Retina (tissue), 1 donor: ENCODE measurements around the gene TNIK.

Experiments
- DNase-seq: peaks from one replicate; pipeline ENCODE4 v3.0.0-alpha.2; 2016

Gene TNIK

GRCh38 chr3:171116365-171116764, 343.8 kb downstream of the TNIK start:
- DNase-seq, result no peak

GRCh38 chr3:171115667-171116066, 344.5 kb downstream of the TNIK start:
- peak; percentile 6 for DNase-seq

- no peak for DNase-seq
These were observed 346.5 kb downstream of the TNIK start for GRCh38 chr3:171113716-171114115.

GRCh38 chr3:171110715-171111114, 349.5 kb downstream of the TNIK start:
- no peak for DNase-seq

- DNase-seq, result no peak
These were observed 352.1 kb downstream of the TNIK start for GRCh38 chr3:171108066-171108465.

GRCh38 chr3:171103185-171103584, 357.0 kb downstream of the TNIK start:
- DNase-seq, result no peak

GRCh38 chr3:171101982-171102641, 358.1 kb downstream of the TNIK start:
- no peak for DNase-seq

GRCh38 chr3:171099911-171100310, 360.3 kb downstream of the TNIK start:
- no peak for DNase-seq

GRCh38 chr3:171095063-171095462, 365.1 kb downstream of the TNIK start:
- no peak for DNase-seq

GRCh38 chr3:171094411-171094810, 365.8 kb downstream of the TNIK start:
- no peak for DNase-seq

- no peak for DNase-seq
These were observed 366.7 kb downstream of the TNIK start for GRCh38 chr3:171093462-171093861.

- no peak for DNase-seq
These were observed 367.7 kb downstream of the TNIK start for GRCh38 chr3:171092467-171092911.

GRCh38 chr3:171090321-171090720, 369.9 kb downstream of the TNIK start:
- no peak for DNase-seq

- DNase-seq, result no peak
These were observed 371.0 kb downstream of the TNIK start for GRCh38 chr3:171088964-171089754.

GRCh38 chr3:171088496-171088895, 371.7 kb downstream of the TNIK start:
- no peak for DNase-seq

GRCh38 chr3:171086914-171087313, 373.3 kb downstream of the TNIK start:
- no peak for DNase-seq

GRCh38 chr3:171077261-171077660, 382.9 kb downstream of the TNIK start:
- no peak for DNase-seq

- no peak for DNase-seq
These were observed 387.8 kb downstream of the TNIK start for GRCh38 chr3:171072432-171072831.

GRCh38 chr3:171068658-171069057, 391.5 kb downstream of the TNIK start:
- DNase-seq, result no peak

GRCh38 chr3:171066206-171066605, 394.0 kb downstream of the TNIK start:
- no peak for DNase-seq

- DNase-seq, result no peak
These were observed 394.5 kb downstream of the TNIK start for GRCh38 chr3:171065732-171066131.

- DNase-seq, result no peak
These were observed 395.7 kb downstream of the TNIK start for GRCh38 chr3:171064461-171064860.

- no peak for DNase-seq
These were observed 398.5 kb downstream of the TNIK start for GRCh38 chr3:171061749-171062148.

GRCh38 chr3:171059978-171060377, 400.2 kb downstream of the TNIK start:
- no peak for DNase-seq
